IPS-18a (cell line): ENCODE data around the gene SLC9A1.
"Not testable (repeated sequence)": the region's sequence is repeated elsewhere in the genome, so short reads cannot be mapped to it uniquely, and the experiment has no call there.

Experiments used
- H3K27ac ChIP-seq: one replicate; pipeline ENCODE4 v1.5.1; 2013; ENCODE audit warnings: low read length
- H3K27me3 ChIP-seq: one replicate; pipeline ENCODE4 v1.6.1; 2013; ENCODE audit warnings: mild to moderate bottlenecking, low read length; ENCODE audit not compliant: control insufficient read depth, insufficient read depth
- H3K36me3 ChIP-seq: one replicate; pipeline ENCODE4 v1.6.1; 2013; ENCODE audit warnings: low read depth, low read length; ENCODE audit not compliant: control insufficient read depth
- H3K4me1 ChIP-seq: one replicate; pipeline ENCODE4 v1.6.1; 2013; ENCODE audit warnings: low read depth, low read length; ENCODE audit not compliant: control insufficient read depth
- H3K4me3 ChIP-seq: one replicate; pipeline ENCODE4 v1.5.1; 2013; ENCODE audit warnings: low read length
- H3K9ac ChIP-seq: one replicate; pipeline ENCODE4 v1.6.1; 2013; ENCODE audit warnings: mild to moderate bottlenecking, low read length, moderate library complexity
- H3K9me3 ChIP-seq: one replicate; pipeline ENCODE4 v1.6.1; 2013; ENCODE audit warnings: low read depth, low read length; ENCODE audit not compliant: control insufficient read depth

Gene SLC9A1

GRCh38 chr1:27129225-27129624, 25.7 kb downstream of the SLC9A1 start:
- no peaks in the 10 kb centered on the region for H3K9me3 ChIP-seq
- H3K4me3 ChIP-seq: no peak overlapping the region
- no peak overlapping the region for H3K27ac ChIP-seq
- H3K9ac ChIP-seq: no peak overlapping the region
- no peaks in the 10 kb centered on the region for H3K36me3 ChIP-seq
- H3K4me1 ChIP-seq: no peaks in the 10 kb centered on the region
- H3K27me3 ChIP-seq: no peaks in the 10 kb centered on the region

DNA sequence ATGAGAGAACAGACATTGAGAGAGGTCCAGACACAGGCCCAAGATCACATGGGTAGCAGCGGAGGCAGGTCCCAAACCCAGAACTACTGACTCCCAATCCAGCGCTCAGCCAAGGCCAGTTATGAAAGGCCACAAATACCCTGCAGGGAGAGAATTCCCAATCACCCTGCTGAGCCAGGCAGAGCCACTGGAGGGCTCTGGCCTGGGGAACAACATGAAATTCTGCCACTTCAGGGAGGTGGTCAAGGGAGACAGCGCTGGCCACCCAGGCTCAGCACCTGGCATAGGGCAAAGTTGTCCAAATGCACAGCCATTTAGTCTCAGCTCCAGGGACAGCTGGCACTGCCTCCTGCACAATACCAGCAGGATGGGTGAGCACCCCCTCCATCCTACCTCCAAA, 27.5 kb downstream of the SLC9A1 start:
- Histone ChIP-seq H3K27ac (no peak overlapping the region), H3K27me3 (no peaks in the 10 kb centered on the region), H3K36me3 (no peaks in the 10 kb centered on the region), H3K9ac (no peak overlapping the region), H3K4me3 (no peak overlapping the region), H3K4me1 (peaks cover 5% of the 10 kb centered on the region), H3K9me3 (no peaks in the 10 kb centered on the region)

- no peaks in the 10 kb centered on the region for H3K36me3 ChIP-seq
- no peaks in the 10 kb centered on the region for H3K9me3 ChIP-seq
- peaks cover 6% of the 10 kb centered on the region for H3K4me1 ChIP-seq
- H3K4me3 ChIP-seq: no peak overlapping the region
- no peak overlapping the region for H3K9ac ChIP-seq
- H3K27ac ChIP-seq: no peak overlapping the region
- no peaks in the 10 kb centered on the region for H3K27me3 ChIP-seq
Measured at GRCh38 chr1:27126391-27126790, 28.5 kb downstream of the SLC9A1 start.

DNA sequence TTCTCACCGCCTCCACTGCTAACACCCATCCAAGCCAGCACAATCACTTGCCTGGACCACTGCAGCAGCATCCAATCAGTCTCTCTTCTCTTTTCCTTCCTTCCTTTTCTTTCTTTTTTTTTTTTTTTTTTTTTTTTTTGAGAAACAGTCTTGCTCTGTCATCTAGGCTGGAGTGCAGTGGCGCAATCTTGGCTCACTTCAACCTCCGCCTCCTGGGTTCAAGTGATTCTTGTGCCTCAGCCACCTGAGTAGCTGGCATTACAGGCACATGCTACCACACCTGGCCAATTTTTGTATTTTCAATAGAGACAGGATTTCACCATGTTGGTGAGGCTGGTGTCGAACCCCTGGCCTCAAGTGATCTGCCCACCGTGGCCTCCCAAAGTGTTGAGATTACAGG, 29.8 kb downstream of the SLC9A1 start:
- not testable (repeated sequence) for H3K9me3 ChIP-seq, H3K4me3 ChIP-seq, H3K4me1 ChIP-seq, H3K27me3 ChIP-seq, H3K9ac ChIP-seq, H3K36me3 ChIP-seq, H3K27ac ChIP-seq

DNA sequence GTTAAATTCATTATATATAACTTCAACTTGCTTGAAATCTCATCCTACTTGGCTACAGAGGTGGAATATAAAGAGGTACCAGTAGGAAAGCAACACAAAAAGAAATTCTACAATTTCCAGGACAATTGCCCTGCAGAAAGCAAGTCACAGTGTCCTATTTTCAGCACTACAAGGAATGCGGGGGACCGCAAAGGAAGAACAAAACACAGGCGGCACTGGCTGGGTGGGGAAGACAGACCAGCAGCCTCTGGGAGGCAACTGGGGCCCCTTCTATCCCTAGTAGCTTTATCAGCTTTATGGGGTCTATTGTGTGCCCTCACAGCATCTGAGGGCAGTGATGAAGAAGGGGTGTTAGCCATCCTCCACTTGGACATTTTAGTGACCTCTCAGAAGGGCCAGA, 30.5 kb downstream of the SLC9A1 start:
- Histone ChIP-seq H3K4me1 (peaks cover 6% of the 10 kb centered on the region), H3K27me3 (no peaks in the 10 kb centered on the region), H3K27ac (no peak overlapping the region), H3K9ac (no peak overlapping the region), H3K9me3 (no peaks in the 10 kb centered on the region), H3K36me3 (no peaks in the 10 kb centered on the region), H3K4me3 (no peak overlapping the region)

DNA sequence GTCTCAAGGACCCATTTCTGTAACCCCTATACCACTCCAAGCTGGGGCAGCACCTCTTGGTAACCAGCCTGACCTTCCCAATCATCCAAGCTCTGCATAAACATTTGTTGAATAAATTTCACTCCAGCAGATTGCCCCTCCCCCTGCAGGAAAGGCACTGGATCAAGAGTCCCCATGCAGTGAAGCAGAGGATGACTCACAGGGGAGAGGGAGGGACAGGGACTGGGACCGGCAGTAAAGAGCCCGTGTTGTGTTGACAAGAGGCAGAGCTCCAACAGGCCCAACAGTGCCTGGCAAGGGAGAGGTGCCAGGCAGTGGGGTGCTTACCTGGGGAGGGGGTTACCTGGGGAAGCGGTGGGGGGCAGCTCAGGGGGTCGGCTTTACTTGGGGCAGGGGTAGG, 32.3 kb downstream of the SLC9A1 start:
- Histone ChIP-seq H3K36me3 (no peaks in the 10 kb centered on the region), H3K9me3 (no peaks in the 10 kb centered on the region), H3K4me1 (peaks cover 9% of the 10 kb centered on the region), H3K27ac (no peak overlapping the region), H3K27me3 (no peaks in the 10 kb centered on the region), H3K4me3 (no peak overlapping the region), H3K9ac (no peak overlapping the region)

DNA sequence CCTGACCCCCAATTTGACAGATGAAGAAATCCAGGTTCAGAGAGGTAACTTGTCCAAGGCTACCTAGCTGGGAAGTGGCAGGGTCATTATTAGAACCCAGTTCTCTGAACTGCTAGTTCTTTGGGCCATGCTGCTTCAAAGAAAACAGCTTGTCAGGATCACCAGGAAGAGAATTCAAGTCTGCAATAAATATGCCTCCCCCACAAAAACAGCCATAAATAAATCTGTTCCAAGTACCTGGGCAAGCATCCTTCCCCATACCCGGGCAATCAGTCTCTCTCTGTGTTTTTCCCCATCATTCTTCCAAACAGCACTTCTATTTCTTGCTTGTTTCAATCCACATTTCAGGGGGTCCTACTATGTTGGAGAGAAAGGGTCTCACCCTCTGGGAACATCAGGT, 34.1 kb downstream of the SLC9A1 start:
- Histone ChIP-seq H3K9me3 (no peaks in the 10 kb centered on the region), H3K4me1 (peaks cover 9% of the 10 kb centered on the region), H3K36me3 (no peaks in the 10 kb centered on the region), H3K27me3 (no peaks in the 10 kb centered on the region), H3K9ac (no peak overlapping the region), H3K4me3 (no peak overlapping the region), H3K27ac (no peak overlapping the region)

- Histone ChIP-seq H3K4me1 (peaks cover 9% of the 10 kb centered on the region), H3K36me3 (no peaks in the 10 kb centered on the region), H3K4me3 (no peak overlapping the region), H3K27ac (no peak overlapping the region), H3K27me3 (no peaks in the 10 kb centered on the region), H3K9me3 (no peaks in the 10 kb centered on the region), H3K9ac (no peak overlapping the region)
Measured at GRCh38 chr1:27118440-27118689, 36.6 kb downstream of the SLC9A1 start.

GRCh38 chr1:27117733-27118439, 37.0 kb downstream of the SLC9A1 start:
- Histone ChIP-seq H3K9me3 (no peaks in the 10 kb centered on the region), H3K27me3 (no peaks in the 10 kb centered on the region), H3K27ac (no peak overlapping the region), H3K36me3 (no peaks in the 10 kb centered on the region), H3K4me1 (peaks cover 9% of the 10 kb centered on the region), H3K9ac (no peak overlapping the region), H3K4me3 (no peak overlapping the region)

DNA sequence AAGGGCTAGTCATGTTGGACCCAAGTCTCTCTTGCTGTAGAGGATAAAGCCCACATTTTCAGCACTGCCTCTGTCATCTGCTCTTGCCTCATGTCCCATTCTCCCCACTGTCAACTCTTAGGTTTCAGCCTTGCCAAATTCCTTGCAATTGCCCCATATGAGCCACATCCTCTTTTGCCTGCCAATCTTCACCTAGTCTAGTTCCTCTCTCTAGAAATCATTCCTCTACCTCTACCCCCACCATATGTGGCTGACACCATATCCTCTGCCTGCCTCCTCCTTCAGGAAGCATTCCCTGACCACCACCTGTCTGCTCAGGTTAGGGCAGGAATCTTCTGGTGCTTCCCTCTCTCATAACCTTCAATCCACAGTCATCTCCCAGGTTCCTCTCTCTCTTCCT, 38.2 kb downstream of the SLC9A1 start:
- H3K27ac ChIP-seq: no peak overlapping the region
- H3K9ac ChIP-seq: no peak overlapping the region
- no peaks in the 10 kb centered on the region for H3K36me3 ChIP-seq
- no peak overlapping the region for H3K4me3 ChIP-seq
- H3K9me3 ChIP-seq: no peaks in the 10 kb centered on the region
- H3K27me3 ChIP-seq: no peaks in the 10 kb centered on the region
- peaks cover 4% of the 10 kb centered on the region for H3K4me1 ChIP-seq

DNA sequence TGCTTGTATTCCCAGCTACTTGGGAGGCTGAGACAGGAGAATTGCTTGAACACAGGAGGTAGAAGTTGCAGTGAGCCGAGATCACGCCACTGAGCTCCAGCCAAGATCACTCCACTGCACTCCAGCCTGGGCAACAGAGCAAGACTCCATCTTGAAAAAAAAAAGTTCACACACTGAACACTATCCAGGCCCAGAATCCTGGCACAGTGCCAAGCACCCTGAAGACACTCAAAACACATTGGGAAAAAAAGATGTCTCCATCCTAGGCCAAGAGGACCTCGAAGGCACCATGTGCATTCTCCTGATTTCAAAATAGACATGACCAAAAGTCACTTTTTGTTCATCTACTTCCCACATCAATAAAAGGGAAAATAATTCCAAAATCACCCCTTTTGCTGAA, 38.7 kb downstream of the SLC9A1 start:
- Histone ChIP-seq H3K4me1 (peaks cover 4% of the 10 kb centered on the region), H3K4me3 (no peak overlapping the region), H3K36me3 (no peaks in the 10 kb centered on the region), H3K9ac (no peak overlapping the region), H3K27me3 (no peaks in the 10 kb centered on the region), H3K27ac (no peak overlapping the region), H3K9me3 (no peaks in the 10 kb centered on the region)

GRCh38 chr1:27114546-27114945, 40.4 kb downstream of the SLC9A1 start:
- H3K27ac ChIP-seq: no peak overlapping the region
- no peak overlapping the region for H3K4me3 ChIP-seq
- no peaks in the 10 kb centered on the region for H3K27me3 ChIP-seq
- H3K9ac ChIP-seq: no peak overlapping the region
- H3K9me3 ChIP-seq: no peaks in the 10 kb centered on the region
- H3K36me3 ChIP-seq: no peaks in the 10 kb centered on the region
- H3K4me1 ChIP-seq: peaks cover 4% of the 10 kb centered on the region
